OCI-LY1 (cell line): ENCODE measurements around the gene MAD1L1.

Experiments used
- H2AFZ ChIP-seq: fragments of 200-600 bp; sonication (generic), shearing (Covaris generic); 2 replicates; pipeline ENCODE4 v1.6.0; 2014; ENCODE audit warnings: antibody characterized with exemption, mild to moderate bottlenecking, low read length
- H3F3A ChIP-seq: fragments of 200-600 bp; sonication (generic), shearing (Covaris generic); 2 replicates; pipeline ENCODE4 v1.6.0; 2014; ENCODE audit warnings: mild to moderate bottlenecking, antibody characterized with exemption, low read length, moderate library complexity; ENCODE audit not compliant: insufficient read depth
- H3K27ac ChIP-seq: fragments of 200-600 bp; sonication (generic); 2 replicates; pipeline ENCODE4 v1.5.1; 2014; ENCODE audit warnings: low read length, mixed run types, mild to moderate bottlenecking, low read depth; ENCODE audit not compliant: poor library complexity, severe bottlenecking
- H3K27me3 ChIP-seq: fragments of 200-600 bp; sonication (generic); 2 replicates; pipeline ENCODE4 v1.6.0; 2014; ENCODE audit warnings: antibody characterized with exemption, mild to moderate bottlenecking, low read length, moderate library complexity; ENCODE audit not compliant: insufficient read depth
- H3K36me3 ChIP-seq: fragments of 200-600 bp; sonication (generic); 2 replicates; pipeline ENCODE4 v1.6.1; 2014; ENCODE audit warnings: mild to moderate bottlenecking, antibody characterized with exemption, low read length, moderate library complexity, mixed read lengths; ENCODE audit not compliant: insufficient read depth
- H3K4me1 ChIP-seq: fragments of 200-600 bp; sonication (generic); 2 replicates; pipeline ENCODE4 v1.5.1; 2014; ENCODE audit warnings: mild to moderate bottlenecking, low read length, moderate library complexity; ENCODE audit not compliant: insufficient read depth, severe bottlenecking
- H3K4me2 ChIP-seq: fragments of 200-600 bp; sonication (generic), shearing (Covaris generic); 2 replicates; pipeline ENCODE4 v1.6.1; 2014; ENCODE audit warnings: low read length
- H3K4me3 ChIP-seq: fragments of 200-600 bp; sonication (generic); 2 replicates; pipeline ENCODE4 v1.5.1; 2014; ENCODE audit warnings: low read length, low read depth, mild to moderate bottlenecking, mixed read lengths; ENCODE audit not compliant: poor library complexity, severe bottlenecking
- H3K79me2 ChIP-seq: fragments of 200-600 bp; shearing (Covaris generic); 2 replicates; pipeline ENCODE4 v1.6.1; 2016; ENCODE audit warnings: mixed run types, low read length, mixed read lengths; ENCODE audit not compliant: insufficient read depth
- H3K9ac ChIP-seq: fragments of 200-600 bp; sonication (generic), shearing (Covaris generic); 2 replicates; pipeline ENCODE4 v1.6.1; 2014; ENCODE audit warnings: mild to moderate bottlenecking, low read length, mixed read lengths
- H3K9me2 ChIP-seq: fragments of 200-600 bp; sonication (generic), shearing (Covaris generic); 2 replicates; pipeline ENCODE4 v1.6.1; 2014; ENCODE audit warnings: low read depth, mild to moderate bottlenecking, low read length, mixed read lengths
- H3K9me3 ChIP-seq: fragments of 200-600 bp; shearing (Covaris generic); 2 replicates; pipeline ENCODE4 v1.6.1; 2014; ENCODE audit warnings: low read length, mixed read lengths
- H4K20me1 ChIP-seq: fragments of 200-600 bp; sonication (generic), shearing (Covaris generic); 2 replicates; pipeline ENCODE4 v1.6.0; 2016; ENCODE audit warnings: mild to moderate bottlenecking, low read length; ENCODE audit not compliant: insufficient read depth
- EZH2 ChIP-seq: fragments of 200-600 bp; sonication (generic), shearing (Covaris generic); IDR thresholded peaks from 2 replicates; pipeline ENCODE4 v1.8.0; 2017; ENCODE audit warnings: borderline replicate concordance, mixed run types, mild to moderate bottlenecking, antibody characterized with exemption, low read length, moderate library complexity, mixed read lengths
- TF ChIP-seq, protein P1 (sequence below): fragments of 200-600 bp; sonication (generic), shearing (Covaris generic); IDR thresholded peaks from 2 replicates; pipeline ENCODE4 v1.5.1; 2017; ENCODE audit warnings: mild to moderate bottlenecking, antibody characterized with exemption, low read length, moderate library complexity, mixed read lengths

Gene MAD1L1

DNA sequence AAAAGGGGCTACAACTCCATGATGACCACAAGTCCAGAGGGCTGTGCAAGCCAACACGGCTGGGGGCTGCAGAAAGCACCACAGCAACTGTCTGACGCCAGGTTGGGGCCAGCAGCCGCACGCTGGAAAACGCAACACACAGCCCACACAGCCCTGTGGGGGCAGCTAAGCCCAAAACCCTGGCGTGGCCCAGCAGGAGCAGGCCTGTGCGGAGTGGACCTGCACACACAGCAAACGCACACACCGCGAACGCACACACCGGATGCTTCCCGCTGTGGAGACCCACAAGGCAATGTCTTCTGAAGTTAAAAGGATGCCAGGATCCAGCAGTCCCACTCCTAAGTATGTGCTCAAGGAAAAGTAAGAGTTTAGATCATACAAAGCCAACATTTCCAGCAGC, 121.2 kb downstream of the MAD1L1 start:
- H3K27me3 ChIP-seq: no peaks in the 10 kb centered on the region
- peak overlapping the region; percentile 94 for H3K27ac ChIP-seq
- H3K36me3 ChIP-seq: peaks cover 13% of the 10 kb centered on the region; the same call in 1 of the 2 replicates
- TF ChIP-seq, protein P1, sequence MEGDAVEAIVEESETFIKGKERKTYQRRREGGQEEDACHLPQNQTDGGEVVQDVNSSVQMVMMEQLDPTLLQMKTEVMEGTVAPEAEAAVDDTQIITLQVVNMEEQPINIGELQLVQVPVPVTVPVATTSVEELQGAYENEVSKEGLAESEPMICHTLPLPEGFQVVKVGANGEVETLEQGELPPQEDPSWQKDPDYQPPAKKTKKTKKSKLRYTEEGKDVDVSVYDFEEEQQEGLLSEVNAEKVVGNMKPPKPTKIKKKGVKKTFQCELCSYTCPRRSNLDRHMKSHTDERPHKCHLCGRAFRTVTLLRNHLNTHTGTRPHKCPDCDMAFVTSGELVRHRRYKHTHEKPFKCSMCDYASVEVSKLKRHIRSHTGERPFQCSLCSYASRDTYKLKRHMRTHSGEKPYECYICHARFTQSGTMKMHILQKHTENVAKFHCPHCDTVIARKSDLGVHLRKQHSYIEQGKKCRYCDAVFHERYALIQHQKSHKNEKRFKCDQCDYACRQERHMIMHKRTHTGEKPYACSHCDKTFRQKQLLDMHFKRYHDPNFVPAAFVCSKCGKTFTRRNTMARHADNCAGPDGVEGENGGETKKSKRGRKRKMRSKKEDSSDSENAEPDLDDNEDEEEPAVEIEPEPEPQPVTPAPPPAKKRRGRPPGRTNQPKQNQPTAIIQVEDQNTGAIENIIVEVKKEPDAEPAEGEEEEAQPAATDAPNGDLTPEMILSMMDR: no peak
- TF ChIP-seq EZH2: no peak
- H2AFZ ChIP-seq: no peak overlapping the region
- H3K79me2 ChIP-seq: no peaks in the 10 kb centered on the region
- peak overlapping the region; percentile 86 for H3K4me2 ChIP-seq
- H3K4me3 ChIP-seq: peak overlapping the region; percentile 60
- H3K9me2 ChIP-seq: no peaks in the 10 kb centered on the region
- no peaks in the 10 kb centered on the region for H4K20me1 ChIP-seq
- peaks cover 65% of the 10 kb centered on the region for H3K4me1 ChIP-seq
- no peaks in the 10 kb centered on the region for H3F3A ChIP-seq
- peak overlapping the region; percentile 78; the same call in 1 of the 2 replicates for H3K9ac ChIP-seq
- no peaks in the 10 kb centered on the region for H3K9me3 ChIP-seq

DNA sequence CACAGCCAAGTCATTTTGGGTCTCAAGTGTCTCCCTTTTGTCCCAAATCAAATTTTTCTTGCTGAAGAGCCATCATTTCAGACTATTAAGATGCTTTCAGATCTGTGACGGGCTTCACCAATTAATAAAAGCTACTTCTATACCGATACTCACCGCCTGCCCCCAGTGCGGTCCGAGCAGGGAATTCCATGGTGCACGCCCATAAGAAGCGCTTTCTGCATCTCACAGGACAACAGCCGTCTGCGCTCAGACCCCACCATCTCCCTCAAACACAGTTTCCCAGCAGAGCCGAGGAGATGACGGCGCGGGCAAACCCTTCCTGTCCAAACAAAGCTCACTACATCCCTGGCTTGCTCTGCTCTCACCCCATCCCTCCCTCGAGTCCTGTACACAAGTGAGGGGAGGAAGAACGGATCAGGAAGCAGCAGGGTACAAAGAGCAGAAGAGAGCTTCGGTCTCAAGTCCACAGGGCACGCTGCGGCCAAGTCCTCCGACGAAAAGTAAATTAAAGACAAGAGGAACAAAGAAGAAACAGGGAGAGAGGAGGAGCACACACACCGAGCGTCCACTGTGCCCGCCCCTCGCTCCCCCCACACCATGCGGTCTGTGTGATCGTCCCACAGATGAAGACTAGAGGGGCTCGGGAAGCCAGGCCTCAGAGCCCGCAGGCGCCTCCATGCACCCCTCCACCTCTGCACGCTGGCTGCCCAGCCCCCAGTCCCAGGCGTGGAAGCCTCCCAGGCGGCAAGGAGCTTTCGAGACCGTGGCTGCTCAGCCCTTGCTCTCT, 121.9 kb downstream of the MAD1L1 start:
- no peaks in the 10 kb centered on the region for H4K20me1 ChIP-seq
- no peaks in the 10 kb centered on the region for H3K27me3 ChIP-seq
- no peaks in the 10 kb centered on the region for H3K79me2 ChIP-seq
- peaks cover 72% of the 10 kb centered on the region for H3K4me1 ChIP-seq
- H3K4me3 ChIP-seq: peak overlapping the region; percentile 60
- H3K9ac ChIP-seq: peak overlapping the region; percentile 78
- peaks cover 13% of the 10 kb centered on the region; the same call in 1 of the 2 replicates for H3K36me3 ChIP-seq
- no peaks in the 10 kb centered on the region for H3K9me3 ChIP-seq
- H2AFZ ChIP-seq: no peak overlapping the region
- H3K4me2 ChIP-seq: peak overlapping the region; percentile 86
- H3K9me2 ChIP-seq: no peaks in the 10 kb centered on the region
- H3K27ac ChIP-seq: peak overlapping the region; percentile 94
- no peak for TF ChIP-seq EZH2
- TF ChIP-seq, protein P1: no peak
- no peaks in the 10 kb centered on the region for H3F3A ChIP-seq

DNA sequence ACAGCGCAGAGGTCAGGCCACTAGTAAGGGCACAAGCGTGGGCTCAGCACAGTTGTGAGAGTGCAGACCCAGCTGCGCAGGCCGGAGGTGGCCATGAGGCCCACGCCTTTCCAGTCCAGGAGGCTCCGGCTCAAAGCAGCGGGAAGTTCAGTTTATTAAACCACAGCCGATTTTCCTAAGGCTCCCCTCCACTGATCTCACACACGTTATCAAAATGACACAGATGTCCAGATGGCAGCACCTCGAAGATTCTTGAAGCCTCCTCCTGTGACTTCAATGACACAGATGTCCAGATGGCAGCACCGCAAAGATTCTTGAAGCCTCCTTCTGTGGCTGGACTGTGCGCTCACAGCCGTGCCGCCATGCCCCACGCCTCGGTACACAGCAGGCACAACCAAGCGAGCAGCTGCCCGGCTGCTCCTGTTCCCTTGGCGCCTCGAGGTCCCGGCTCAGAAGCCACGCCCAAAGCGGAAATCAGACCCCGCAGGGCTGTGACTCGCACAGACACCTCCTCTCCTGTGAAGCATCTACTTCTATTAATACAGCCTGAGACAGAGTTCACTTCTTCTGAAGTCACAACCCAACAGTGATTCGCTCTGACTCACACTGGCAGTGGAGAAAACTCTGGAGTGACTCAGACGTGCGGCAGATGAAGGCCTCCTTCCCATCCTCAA, 122.7 kb downstream of the MAD1L1 start:
- peaks cover 79% of the 10 kb centered on the region for H3K4me1 ChIP-seq
- H2AFZ ChIP-seq: no peak overlapping the region
- peak overlapping the region; percentile 94 for H3K27ac ChIP-seq
- H3K27me3 ChIP-seq: no peaks in the 10 kb centered on the region
- no peaks in the 10 kb centered on the region for H3K9me2 ChIP-seq
- no peaks in the 10 kb centered on the region for H4K20me1 ChIP-seq
- H3K36me3 ChIP-seq: peaks cover 13% of the 10 kb centered on the region; the same call in 1 of the 2 replicates
- H3K9me3 ChIP-seq: no peaks in the 10 kb centered on the region
- H3K4me3 ChIP-seq: peak overlapping the region; percentile 60
- H3K9ac ChIP-seq: peak overlapping the region; percentile 78
- H3K4me2 ChIP-seq: peak overlapping the region; percentile 86
- H3F3A ChIP-seq: no peaks in the 10 kb centered on the region
- no peak for TF ChIP-seq EZH2
- TF ChIP-seq, protein P1: no peak
- no peaks in the 10 kb centered on the region for H3K79me2 ChIP-seq
